H1 (cell line): ENCODE results near the gene GPR155.

Source experiments
- CTCF ChIP-seq, 3 experiments: IDR thresholded peaks; 1 replicate in 2 of 3; 2 replicates in 1 of 3; pipeline versions ENCODE4 v1.5.1 to v1.6.1; 2011; ENCODE audit warnings: low read length in 3 of 3, mild to moderate bottlenecking in 3 of 3, inconsistent platforms in 2 of 3, low read depth in 1 of 3, moderate library complexity in 1 of 3; ENCODE audit not compliant: insufficient read depth in 1 of 3; ENCODE audit errors: control extremely low read depth in 1 of 3
- EZH2 ChIP-seq: fragments of 200-600 bp; sonication (generic); IDR thresholded peaks from 2 replicates; pipeline ENCODE4 v1.7.1; 2012; ENCODE audit warnings: low read depth, mild to moderate bottlenecking, moderate library complexity, low read length, inconsistent platforms; ENCODE audit not compliant: severe bottlenecking
- JUN ChIP-seq: IDR thresholded peaks from 2 replicates; pipeline ENCODE4 v1.6.1; 2011; ENCODE audit warnings: low read depth, mild to moderate bottlenecking, improper control_type of control experiment, low read length

GRCh38 chr2:174487108-174487819 is 435 bp upstream of the GPR155 start:
- TF ChIP-seq EZH2 (no peak), CTCF (IDR thresholded peaks at IDR 0.05; ENCODE audit: control extremely low read depth in 1 of 3, insufficient read depth in 1 of 3, low read depth in 1 of 3, low read length in 3 of 3) (no peak), JUN (no peak)
